Activated CD8-positive, alpha-beta memory T cell treated with anti-CD3 and anti-CD28 coated beads, Interleukin-2, amount 50 U/mL, for 48 hours (primary cell): Measurements from ENCODE around the gene CRIM1.

Experiments used
- DNase-seq: peaks from one replicate; pipeline ENCODE4 v3.0.0-alpha.2; 2020

CRIM1 gene

DNA sequence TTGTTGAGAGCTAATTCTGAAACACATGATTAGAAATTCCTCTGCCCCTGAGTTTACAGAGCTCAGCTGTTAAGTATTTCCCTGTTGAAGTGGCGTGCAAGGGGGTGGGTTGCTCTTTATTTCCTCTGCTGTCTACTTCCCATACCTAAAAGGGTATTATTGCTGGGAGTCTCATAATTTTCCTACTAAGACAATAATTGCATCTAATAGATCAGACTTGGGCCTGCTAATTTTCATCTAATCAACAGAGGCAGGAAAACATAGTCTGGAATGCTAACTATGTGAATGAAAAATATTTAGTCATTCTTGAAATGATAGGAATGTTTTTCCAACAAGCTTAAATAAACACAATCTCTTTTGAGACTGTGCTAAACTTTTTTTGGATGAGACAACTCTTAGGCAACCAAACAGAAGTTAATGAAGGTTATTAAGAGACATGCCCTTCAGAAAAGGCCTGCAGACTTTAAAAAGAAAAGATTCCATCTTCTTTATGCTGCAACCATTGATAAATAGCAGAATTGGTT is 131.0 kb downstream of the CRIM1 start:
- no peak for DNase-seq

GRCh38 chr2:36487947-36488346 is 132.4 kb downstream of the CRIM1 start:
- no peak for DNase-seq

DNA sequence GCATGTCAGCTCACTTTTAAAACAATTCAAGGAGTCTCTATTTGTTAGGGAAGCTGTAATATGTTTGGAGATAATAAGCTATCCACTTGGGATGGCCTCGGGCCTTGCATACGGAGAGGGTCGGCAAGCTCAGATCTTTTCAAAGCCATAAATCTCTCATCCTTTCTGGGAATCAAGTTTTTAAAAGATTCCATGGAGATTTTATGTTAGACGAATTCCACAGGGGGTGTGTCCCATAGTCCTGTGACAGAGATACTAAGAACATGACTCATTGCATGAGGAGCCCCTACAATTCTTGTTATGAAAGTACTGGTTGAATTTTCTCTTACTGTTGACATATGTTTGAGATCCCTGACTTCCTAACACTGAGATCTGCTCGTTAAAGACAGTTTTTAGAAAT is 133.7 kb downstream of the CRIM1 start:
- DNase-seq, result no peak

- no peak for DNase-seq
Measured at GRCh38 chr2:36490749-36491148, 135.2 kb downstream of the CRIM1 start.

GRCh38 chr2:36492216-36492945 is 136.8 kb downstream of the CRIM1 start:
- DNase-seq, result no peak

DNA sequence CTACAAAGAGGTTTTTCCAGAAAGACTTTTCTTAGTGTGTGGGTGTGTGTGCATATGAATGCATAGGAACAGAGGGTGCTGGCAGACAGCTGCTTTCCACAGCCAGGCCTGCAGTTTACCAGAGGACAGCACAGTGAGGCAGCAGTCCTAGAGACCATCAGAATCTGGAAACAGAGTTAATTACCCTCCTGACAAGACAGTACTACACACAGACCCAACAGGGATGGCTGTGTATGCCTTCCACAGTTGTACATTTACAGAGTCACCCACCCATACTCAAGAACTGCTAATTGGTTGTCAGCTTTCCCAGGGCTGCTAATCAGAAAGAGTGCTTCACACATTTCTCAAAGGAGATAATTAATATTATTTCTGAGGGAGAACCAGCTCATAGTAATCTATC is 137.7 kb downstream of the CRIM1 start:
- no peak for DNase-seq

DNA sequence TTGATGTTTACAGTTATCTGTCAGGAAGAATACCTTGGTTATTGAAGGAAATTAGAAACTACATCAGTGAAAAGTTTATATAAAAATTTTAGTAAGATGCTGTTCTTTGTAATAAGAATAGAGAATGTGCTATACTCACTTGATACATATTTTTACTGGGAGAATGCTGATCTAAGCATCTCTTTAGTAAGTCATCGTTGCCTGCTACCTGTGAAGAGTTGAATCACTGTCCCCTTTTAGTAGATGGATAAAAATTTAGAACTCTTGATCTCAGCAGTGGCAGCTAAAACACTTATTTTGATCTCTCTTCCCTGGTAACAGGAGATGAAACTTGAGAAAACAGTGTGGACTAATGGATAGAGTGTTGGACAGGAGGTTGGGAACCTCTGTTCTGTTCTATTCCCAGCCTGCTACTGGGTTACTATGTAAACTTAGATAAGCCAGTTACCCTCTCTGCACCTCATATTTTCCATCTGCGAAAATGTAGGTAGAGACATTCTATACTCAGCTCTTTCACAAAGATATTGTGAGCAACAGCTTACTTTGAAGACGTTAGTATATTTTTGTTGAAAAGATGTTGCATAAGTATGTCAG is 142.1 kb downstream of the CRIM1 start:
- DNase-seq, result no peak

DNA sequence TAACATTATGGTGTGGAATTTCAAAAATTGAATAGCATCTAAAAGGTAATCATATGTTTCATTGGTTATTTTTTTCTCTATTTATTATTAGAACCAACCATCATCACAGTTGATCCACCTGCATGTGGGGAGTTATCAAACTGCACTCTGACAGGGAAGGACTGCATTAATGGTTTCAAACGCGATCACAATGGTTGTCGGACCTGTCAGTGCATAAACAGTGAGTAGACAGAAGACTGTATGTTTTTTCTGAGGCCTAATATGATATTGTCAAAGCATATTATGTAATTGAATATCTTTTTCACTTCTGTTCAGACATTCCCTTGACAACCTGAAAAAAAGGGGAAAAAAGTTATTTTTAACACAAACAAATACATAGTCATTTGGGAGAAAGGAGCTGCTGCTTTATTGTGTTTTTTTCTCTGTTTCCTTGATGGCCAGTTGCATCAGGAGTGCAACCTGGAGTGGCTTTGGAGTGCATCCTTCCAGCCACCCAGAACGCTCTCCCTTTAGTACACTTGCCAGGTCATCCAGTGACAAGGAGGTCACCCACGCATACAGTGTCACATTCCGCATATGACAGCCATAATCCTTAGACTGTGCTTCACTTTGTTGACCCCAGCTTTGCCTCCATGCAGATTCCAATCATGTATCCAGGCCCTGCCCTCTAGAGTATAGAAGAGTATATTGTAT is 143.7 kb downstream of the CRIM1 start:
- DNase-seq, result no peak

DNA sequence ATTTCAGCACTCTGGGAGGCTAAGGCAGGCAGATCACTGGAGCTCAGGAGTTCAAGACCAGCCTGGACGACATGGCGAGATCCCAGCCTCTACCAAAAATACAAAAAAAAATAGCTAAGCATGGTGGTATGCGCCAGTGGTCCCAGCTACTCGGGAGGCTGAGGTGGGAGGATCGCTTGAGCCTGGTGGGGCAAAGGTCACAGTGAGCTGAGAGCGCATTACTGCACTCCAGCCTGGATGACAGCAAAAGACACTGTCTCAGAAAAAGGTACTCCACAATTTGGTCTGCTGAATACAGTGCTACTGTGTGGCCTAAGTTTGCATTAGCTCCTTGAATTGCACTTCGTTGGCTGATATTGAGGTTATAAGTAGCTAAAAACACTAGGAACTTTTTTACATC is 144.5 kb downstream of the CRIM1 start:
- DNase-seq, result no peak

- DNase-seq, result no peak
Measured at GRCh38 chr2:36502081-36502480, 146.5 kb downstream of the CRIM1 start.

- no peak for DNase-seq
Measured at GRCh38 chr2:36507408-36507812, 151.8 kb downstream of the CRIM1 start.

- no peak for DNase-seq
Measured at GRCh38 chr2:36509075-36509474, 153.5 kb downstream of the CRIM1 start.

GRCh38 chr2:36511858-36512603 is 156.5 kb downstream of the CRIM1 start:
- DNase-seq, result no peak

- no peak for DNase-seq
Measured at GRCh38 chr2:36512705-36513104, 157.1 kb downstream of the CRIM1 start.

GRCh38 chr2:36513661-36514060 is 158.1 kb downstream of the CRIM1 start:
- no peak for DNase-seq

DNA sequence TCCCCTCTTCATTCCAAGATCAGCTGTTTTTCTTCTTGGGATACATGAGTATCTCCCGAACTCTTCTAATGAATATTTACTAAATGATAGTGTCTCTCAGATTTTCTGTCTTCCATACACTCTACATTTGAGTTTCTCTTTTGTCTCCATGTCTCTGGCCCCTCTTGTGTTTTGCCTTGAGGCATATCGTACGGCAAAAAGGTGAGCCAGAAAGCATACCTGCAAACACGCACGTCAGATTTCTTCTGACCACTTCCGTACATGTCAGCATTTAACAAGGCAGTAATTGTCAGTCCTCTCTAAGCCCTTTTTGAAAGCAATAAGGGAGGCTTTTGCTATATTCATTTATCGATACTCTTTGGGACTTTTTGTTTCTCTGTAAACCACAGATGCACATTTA is 160.0 kb downstream of the CRIM1 start:
- no peak for DNase-seq

DNA sequence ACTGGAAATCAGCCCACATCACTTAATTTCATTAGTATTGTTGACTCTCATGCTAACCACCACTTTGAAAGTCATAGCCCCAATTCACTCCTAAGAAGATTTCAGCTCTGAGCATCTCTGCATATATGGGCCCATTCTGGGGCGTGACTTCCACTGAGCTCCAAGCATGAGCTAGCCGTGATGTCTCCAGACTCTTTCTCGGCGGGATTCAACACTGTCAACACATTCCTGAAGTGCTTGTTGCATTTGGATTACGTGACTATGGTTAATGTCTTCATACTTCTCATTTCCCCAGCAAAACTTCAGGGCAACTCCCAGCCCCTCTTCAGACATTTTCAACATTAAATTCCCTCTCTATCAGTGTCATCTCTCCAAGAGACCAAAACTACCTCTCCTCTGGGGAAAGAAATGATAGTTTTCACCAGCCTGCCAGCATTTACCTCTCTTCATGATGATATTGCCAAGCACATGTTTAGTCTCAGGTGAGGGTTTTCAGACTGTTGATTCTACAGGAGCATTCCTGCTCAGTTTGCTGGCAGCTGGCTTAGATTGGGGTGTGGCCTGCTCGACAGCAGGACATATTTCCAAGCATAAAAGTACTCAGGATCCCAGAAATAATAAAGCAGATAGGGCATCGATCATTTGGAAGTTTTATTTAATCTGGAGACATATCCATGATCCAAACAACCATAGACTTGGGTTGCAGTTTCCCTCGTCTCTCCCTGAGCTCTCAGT is 160.7 kb downstream of the CRIM1 start:
- no peak for DNase-seq

GRCh38 chr2:36520431-36520830 is 164.9 kb downstream of the CRIM1 start:
- no peak for DNase-seq

DNA sequence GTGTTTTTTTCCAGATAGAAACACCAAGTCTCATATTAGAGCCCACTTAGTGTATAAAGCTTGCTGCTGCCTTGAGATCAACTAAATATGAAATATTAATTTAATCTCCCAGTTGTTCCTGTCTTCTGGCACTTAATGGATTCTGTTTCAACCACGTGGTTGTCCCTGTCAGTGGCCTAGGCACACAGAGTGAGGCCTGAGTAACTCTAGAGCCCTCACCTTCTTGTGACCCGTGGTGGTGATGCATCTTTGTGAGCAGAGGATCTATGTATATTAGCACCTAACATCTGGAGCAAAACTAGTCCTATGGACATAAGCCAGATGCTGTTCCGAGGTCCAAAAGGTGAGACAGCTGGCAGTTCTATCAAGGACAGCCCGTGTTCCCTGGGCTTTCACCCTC is 167.6 kb downstream of the CRIM1 start:
- DNase-seq, result no peak

GRCh38 chr2:36525245-36525644 is 169.7 kb downstream of the CRIM1 start:
- DNase-seq, result no peak

DNA sequence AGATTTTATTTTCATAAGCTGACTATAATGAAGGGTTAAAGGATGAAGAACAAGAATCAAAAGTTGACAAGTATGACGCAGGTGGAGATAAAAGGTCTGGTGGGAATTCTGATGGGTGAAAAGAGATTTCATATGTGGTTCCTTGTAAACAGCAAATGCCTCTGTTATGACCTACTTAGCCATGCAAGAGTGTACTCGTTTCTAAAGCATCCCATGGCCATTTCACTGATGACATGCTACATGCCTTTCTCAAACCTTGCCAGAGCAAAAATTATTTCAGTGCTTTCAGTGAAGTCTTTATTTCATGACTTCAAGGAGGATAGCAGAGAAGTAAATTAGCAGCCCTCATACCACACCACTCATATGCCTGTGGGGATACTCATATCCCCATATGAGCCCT is 170.6 kb downstream of the CRIM1 start:
- DNase-seq, result no peak

GRCh38 chr2:36528274-36528673 is 172.7 kb downstream of the CRIM1 start:
- DNase-seq, result no peak
